Stimulated activated naive CD4-positive, alpha-beta T cell (primary cell): Measurements from ENCODE around the gene NDUFA6.

Experiments used
- DNase-seq, 6 experiments: peaks; one replicate each; lab custom pipeline; 2025; lab: John Stamatoyannopoulos, UW

The NDUFA6 gene

GRCh38 chr22:42070517-42071422 lies 19.8 kb downstream of the NDUFA6 start, which contains the start of gene NAGA:
NAGA (minus strand) TSS chr22:42070812; CDS start chr22:42070297, 515 bp downstream.
- peak; percentile 82 to 92 (median 84) for DNase-seq

GRCh38 chr22:42069801-42070516 lies 20.6 kb downstream of the NDUFA6 start:
- DNase-seq = peak in 1 of 6 experiments; percentile 38

DNA sequence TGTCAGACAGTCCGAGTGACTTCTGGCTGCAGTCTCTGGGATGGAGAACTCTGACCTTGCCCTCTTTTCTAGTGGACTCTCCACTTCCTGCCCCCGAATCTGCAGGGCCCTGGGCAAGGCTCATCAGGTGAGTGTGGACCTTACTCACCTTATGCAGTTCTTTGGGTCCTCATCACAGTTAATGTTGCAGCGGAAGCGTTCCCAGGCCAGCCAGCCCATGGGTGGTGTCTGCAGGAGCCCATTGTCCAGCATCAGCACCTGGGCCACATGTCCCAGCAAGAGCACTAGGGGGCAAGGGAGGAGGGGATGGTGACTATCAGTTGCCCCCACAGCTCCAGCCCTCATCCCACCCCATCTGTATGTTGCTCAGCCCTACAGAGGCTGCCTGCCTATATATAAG lies 22.3 kb downstream of the NDUFA6 start:
- DNase-seq = no peak

DNA sequence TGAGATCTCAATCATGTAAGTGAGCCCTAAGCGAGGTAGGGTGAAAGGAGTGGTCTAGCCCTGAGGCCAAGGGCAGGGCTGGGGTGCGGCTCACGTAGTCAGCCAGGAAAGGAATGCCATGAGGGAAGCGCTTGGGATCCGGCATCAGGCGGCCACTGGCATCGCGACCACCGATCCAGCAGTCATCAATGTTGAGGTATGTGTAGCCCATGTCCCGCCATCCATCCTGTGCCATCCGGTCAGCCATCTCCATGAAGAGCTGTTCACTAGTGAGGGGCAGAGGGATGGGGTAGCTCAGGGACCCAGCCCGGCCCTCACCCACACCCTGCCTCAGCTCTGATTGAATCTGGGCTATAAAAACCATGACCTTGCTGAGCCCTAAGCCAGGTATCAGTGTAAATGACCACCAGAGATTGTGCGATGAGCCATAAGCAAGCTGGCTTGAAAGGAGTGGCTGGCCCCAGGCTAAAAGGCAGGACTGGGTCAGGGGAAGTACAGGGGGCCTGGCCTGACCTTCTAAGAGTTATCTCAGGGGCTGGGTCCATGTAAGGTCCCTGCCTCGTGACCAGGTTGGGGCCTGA lies 22.8 kb downstream of the NDUFA6 start:
- DNase-seq = no peak

DNA sequence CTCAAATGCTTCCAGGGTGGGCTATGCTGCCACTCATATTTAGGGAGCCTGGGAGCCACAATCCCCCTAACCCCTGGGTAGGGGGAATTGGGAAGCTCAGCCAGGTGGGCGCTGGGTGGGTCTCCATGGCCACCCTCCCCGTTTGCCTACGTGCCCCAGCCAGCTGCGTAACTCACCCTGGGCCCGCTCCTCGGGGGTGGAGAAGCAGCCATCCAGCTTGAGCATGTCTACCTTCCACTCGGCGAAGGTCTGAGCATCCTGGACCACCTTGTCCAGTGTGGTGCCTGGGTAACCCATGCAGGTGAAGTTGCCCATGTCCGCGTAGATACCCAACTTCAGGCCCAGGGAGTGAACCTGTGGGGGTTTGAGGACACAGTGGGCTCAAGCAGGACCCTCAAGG lies 23.6 kb downstream of the NDUFA6 start:
- no peak for DNase-seq

GRCh38 chr22:42066126-42066761 lies 24.3 kb downstream of the NDUFA6 start:
- no peak for DNase-seq

- no peak for DNase-seq
Observed at GRCh38 chr22:42065438-42066125, 25.0 kb downstream of the NDUFA6 start.

DNA sequence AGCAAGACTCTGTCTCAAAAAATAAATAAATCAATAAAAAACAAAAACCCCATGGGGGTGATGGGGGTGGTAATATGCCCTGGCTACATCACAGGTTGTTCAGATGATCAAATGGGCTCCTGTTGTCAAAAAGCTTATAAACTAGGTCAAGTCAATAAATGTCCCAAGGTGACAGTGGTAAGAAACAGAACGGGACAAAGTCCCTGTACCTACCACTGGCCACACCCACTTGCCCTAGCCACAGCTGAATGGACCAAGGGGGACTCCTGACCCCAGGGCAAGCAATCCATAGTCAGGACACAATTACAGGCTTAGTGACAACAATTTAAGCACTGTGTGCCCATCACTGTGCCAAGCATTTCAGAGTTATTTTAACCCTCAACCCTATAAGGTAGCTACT lies 25.9 kb downstream of the NDUFA6 start:
- no peak for DNase-seq

- no peak for DNase-seq
Observed at GRCh38 chr22:42062506-42063170, 27.9 kb downstream of the NDUFA6 start.

DNA sequence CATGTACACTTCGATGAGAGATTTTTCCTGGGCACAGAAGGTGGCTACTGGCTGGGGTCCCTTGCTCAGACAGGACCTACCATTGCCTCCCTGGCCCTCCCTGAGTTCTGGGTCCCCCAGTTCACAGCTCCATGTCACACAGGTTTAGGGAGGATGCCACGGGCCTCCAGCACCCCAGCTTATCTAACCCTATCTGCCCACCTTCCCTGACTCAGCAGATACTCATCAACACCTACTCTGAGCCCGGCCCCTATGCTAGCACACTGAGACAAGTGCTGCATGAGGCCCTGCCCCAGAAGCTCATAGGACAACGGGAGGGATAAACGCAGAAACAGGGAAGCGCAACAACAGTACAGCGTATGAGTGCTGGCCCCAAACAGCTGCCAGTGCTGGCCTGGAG lies 29.5 kb downstream of the NDUFA6 start:
- DNase-seq = no peak

DNA sequence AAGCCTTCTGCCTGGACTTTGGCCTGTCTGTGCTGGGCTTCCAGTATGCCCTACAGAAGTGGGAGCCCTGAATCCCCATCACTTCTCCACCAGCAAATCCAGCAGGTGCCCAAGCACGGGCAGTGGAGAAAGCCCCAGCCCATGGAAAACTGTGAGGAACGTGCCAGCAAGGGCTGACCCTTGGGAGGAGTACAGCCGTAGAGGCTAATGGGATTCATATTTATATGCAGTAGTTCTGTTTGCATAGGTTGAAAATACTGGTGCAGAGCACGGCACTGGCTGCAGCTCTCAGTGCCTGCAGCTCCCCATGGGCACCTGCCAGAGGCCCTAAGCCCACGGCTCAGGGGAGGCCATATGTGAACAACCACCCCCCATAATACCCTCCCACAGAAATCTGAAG lies 30.1 kb downstream of the NDUFA6 start:
- DNase-seq = no peak

- DNase-seq = no peak
Observed at GRCh38 chr22:42056757-42057511, 33.6 kb downstream of the NDUFA6 start.

- no peak for DNase-seq
Observed at GRCh38 chr22:42052765-42053164, 37.8 kb downstream of the NDUFA6 start.

DNA sequence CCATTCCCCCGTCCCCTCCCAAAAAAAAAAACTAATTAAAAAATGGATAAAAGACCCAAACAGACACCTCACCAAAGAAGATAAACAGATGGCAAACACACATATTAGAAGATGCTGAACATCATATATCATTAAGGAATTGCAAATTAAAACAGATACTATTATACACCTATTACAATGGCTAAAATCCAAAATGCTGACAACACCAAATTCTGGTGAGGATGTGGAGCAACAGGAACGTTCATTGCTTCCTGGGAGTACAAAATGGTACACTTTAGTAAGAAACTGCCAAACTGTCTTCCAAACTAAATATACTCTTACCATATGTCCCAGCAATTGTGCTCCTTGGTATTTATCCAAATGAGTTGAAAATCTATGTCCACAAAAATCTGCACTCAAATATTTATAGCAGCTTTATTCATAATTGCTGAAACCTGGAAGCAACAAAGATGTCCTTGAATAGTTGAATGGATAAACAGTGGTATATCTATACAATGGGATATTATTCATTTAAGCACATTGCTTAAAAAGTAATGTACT lies 39.9 kb downstream of the NDUFA6 start:
- DNase-seq = no peak

DNA sequence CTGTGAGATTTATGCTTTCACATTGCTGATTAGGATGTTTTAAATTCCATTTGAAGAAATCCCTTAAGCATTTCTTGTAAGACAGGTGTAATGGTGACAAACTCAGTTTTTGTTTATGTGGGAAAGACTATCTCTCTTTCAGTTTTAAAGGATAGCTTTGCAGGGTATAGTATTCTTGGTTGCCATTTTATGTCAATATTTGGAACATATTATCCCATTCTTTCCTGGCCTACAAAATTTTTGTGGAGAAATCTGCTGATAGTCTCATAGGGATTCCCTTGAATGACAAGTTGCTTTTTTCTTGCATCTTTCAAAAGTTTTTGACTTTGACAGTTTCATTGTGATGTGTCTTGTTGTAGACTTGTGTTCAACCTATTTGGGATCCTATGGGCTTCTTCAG lies 48.8 kb downstream of the NDUFA6 start:
- DNase-seq = no peak

DNA sequence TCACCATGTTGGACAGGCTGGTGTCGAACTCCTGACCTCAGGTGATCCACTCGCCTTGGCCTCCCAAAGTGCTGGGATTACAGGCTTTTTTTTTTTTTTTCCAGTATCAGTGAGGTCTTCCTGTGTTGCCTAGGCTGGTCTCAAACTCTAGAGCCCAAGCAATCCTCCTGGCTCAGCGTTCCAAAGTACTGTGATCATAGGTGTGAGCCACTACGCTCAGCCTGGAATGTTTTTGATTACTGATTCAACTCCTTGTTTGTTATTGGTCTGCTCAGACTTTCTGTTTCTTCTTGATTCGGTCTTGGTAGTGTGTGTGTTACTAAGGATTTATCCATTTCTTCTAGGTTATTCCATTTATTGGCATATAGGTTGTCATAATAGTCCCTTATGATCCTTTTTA lies 51.3 kb downstream of the NDUFA6 start:
- no peak for DNase-seq
